OCI-M2 (cell line): Measurements from ENCODE around the gene SNRNP48.

Source experiments
- DNase-seq: peaks from one replicate; lab custom pipeline; 2025; ENCODE audit not compliant: unreplicated experiment; lab: John Stamatoyannopoulos, UW

SNRNP48 gene

GRCh38 chr6:7591770-7592169 lies 1.8 kb downstream of the SNRNP48 start:
- DNase-seq = no peak

DNA sequence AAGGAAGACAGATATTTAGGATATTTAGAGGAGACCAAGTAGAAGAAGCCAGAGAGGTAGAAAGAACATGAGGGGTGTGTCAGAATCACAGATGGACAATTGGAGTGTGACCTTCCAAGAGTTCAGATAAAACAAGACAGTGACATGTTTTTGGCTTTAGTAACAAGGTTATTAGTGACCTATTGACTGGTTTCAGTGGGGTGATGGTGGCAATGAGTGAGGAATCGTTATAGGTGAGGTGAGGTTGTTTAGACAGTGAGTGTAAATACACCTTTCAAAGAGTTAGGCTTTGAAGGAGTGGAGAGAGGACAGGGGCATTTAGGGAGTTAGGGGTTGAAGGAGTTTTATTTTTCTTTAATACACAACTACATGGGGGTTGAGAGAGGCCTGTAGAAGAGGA lies 3.2 kb downstream of the SNRNP48 start:
- DNase-seq = no peak

GRCh38 chr6:7594579-7595125 lies 4.7 kb downstream of the SNRNP48 start:
- no peak for DNase-seq

DNA sequence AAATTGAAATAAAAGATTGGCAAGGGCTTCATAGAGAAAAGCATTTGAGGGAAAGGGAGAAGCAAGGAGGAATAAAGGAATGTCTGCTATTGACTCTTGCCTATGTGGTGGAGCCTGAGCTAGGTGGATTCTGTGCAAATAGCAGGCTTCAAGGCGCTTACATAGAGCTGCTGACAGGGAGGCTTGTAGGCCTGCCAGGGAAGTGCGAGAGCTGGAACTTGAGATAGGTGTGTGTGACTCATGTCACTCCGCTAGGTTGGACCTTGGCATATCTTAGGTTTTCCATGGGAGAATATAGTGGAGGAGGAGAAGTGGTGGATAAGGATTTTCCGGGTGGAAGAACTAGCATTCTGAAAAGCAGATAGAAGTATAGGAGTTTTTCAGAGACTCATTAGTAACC lies 14.0 kb downstream of the SNRNP48 start:
- no peak for DNase-seq

DNA sequence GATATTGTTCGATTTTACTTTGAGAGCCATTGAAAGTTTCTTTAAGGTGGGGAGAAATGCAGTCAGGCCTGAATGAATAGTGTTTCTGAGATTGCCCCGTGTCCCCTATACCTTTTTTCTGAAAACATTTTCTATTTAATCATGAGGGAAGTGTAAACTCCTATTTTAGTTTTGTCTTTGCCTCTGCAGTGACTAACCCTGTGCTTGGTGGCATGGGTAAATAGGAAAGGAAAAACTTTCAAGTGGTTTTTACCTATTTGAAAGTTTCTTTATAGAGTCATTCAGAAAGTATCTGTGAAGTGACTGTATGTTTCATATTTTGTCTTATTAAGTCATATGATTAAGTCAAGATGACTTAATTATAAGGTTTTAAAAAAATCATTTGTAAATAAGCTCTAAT lies 14.5 kb downstream of the SNRNP48 start:
- DNase-seq = no peak

- DNase-seq = no peak
Measured at GRCh38 chr6:7615611-7616383, 25.8 kb downstream of the SNRNP48 start.

DNA sequence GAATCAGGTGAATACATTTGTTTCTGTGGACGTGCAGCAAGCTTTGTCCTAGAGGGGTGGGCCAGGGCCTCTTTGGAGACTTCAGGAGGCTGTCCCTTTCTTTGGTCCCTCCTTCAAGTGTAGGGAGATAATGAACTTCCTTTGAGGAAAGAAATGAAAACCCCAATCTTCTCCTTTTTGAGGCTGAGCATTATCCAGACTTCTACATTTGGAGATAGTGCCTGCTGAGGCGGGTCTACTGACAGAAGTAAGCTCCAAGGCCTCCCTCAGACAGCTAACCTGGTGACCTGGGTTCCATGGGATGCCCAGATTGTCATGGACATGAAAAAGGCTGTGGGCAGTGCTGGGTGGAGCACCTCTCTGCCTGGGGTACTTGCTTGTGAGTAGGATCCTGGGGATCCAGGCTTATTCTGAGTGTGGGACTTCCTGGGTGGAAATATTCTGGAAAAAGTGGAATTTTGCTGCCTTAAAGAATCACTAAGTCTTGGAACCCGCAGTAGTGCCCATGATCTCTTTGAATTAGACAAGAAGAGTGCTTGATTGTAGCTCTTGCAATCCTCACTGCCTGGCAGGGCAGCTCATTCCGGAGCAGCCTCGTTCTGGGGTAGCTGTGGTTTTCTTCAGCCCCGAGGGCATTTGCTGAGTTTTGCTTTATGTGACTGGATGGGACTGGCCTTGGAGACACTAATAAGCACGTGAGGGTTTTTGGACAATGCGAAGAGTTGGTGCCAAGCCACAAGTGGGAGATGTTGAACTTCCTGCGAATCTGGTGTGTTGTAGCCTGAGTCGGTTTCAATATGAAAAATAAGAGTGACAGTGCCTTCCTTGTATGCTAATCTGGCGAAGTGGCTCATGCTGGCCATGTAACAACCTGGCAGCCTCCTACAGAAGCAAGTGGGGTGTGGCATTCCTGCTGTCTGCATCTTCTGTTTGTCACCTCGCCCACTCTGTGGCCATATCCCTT lies 28.1 kb downstream of the SNRNP48 start:
- no peak for DNase-seq

- no peak for DNase-seq
Measured at GRCh38 chr6:7621761-7622160, 31.8 kb downstream of the SNRNP48 start.

DNA sequence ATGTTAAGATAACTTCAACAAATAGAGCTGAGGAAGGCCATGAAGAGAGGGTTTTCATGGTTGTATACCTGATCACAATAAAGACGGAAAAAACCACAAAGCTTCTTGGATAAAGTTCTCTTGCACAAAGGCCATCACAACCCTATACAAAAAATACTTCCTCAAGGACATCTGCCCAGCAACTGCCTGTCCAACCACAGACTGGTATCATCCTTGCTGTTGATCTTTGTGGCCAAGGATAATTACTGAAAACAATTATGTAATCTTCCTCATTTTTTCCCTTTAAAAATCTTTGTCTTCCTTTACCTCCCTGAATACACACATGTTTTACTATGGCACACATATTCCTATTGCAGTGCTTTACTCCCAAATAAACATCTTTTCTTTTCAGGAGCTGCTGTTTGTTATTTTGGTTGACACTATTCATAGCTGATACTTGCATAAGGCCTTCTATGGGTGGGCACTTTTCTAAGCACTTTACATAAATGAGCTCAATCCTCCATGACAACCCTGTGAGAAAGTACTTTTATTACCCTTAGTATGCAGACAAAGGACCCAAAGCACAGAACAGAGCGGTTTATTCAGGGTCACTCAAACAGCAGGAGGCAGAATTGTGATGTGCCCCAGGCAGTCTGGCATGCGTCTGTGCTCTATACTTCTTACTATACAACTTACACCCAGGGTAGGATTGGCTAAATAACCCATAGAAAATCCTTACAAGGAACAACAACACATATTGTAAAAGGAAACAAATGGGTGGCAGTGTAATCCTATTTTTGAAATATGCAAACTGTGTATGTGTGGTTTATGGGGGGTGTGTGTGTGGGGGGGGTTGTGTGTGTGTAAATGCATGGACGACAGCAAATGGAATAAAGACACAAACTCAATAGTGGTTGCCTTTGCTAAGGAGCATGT lies 35.1 kb downstream of the SNRNP48 start:
- DNase-seq = no peak

GRCh38 chr6:7628479-7628878 lies 38.5 kb downstream of the SNRNP48 start:
- DNase-seq = no peak

GRCh38 chr6:7628909-7629308 lies 38.9 kb downstream of the SNRNP48 start:
- no peak for DNase-seq

DNA sequence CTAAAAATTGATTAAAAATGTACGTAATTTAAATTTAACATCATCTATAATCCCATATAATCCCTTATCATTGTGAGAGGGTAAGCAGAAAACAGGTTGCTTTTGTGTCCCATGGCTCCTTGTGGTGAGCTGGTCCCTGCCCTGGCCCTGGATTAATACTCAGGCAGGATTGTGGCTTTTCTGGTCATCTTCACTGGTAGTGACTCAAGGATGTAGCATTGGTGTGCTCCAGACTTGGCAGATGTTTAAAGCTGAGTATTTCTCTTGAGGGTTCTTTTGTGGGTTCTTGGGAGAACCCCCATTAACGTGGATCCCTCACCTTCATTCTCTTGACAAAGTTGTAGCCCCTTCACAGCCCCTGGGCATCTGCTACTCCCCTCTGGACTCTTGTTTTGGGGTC lies 39.3 kb downstream of the SNRNP48 start:
- DNase-seq = no peak

- DNase-seq = no peak
Measured at GRCh38 chr6:7630792-7631191, 40.8 kb downstream of the SNRNP48 start.

DNA sequence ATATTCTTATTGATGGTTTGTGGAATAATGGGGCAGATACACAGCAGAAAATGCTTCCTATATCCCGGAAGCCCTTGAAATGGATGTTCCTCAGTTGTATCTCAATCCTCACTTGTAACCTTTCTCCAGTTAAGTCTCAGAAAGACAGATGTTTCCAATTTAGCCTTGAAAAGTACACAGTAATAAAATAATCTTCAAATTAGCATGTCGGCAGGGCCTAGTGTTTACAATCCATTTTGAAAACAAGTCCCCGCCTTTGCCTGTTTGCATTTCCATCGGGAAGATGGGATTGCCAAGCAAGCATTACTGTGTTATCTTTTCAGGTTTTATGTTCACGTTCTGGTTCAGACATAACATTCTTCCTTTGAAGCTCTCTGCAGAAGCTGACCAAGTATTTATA lies 41.5 kb downstream of the SNRNP48 start:
- no peak for DNase-seq

- DNase-seq = no peak
Measured at GRCh38 chr6:7632501-7633290, 42.7 kb downstream of the SNRNP48 start.

GRCh38 chr6:7633361-7633760 lies 43.4 kb downstream of the SNRNP48 start:
- DNase-seq = no peak

DNA sequence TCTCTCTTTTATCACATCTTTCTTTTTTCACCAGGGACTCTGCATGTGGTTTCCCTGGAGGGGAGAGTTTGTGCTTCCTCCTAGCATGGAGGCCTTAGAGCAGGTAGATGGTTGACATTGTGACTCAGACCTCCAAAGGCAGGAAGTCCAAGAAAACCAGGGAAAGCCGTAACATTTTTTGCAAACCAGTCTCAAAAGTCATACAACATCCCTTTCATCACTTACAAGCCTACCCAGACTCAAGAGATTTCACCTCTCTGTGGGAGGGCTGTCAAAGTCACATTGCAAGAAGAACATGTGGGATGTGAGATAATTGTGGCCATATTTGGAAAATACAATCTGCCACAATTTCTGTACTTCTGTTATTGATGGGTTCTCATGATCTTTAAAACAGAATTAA lies 46.2 kb downstream of the SNRNP48 start:
- DNase-seq = no peak

DNA sequence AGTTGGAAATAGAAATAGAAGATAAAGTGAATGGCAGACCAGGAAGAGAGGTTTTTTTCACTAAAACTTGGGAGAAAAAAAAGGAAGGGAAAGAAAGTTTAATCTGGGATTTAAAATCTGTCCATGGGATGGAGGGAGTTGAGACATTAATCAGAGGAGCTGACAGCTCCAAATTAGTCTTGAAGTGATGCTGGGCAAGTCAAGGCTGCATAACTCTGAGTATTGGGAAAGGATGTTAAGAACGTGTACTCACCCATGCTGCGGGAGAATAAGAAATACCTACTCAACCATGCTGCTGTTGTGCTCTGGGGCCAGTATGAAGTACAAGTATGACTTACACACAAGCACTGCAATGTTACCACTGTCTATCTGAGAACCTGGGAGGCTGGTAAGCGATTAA lies 47.5 kb downstream of the SNRNP48 start:
- DNase-seq = no peak

DNA sequence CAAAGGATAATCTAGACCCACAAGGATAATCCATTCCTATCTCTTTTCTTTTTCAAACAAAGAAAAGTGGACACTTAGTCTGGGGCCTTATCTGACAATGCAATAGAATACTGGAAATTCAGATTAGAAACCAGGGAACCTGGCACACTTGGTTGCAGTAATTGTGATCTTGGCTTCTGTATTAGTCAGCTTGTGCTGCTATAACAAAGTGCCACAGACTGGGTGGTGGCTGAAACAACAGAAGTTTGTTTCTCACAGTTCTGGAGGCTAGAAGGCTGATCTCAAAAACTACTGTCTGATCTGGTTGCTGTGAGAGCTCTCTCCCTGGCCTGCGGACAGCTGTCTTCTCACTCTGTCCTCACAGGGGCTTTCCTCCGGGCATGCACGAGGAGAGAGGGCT lies 49.4 kb downstream of the SNRNP48 start:
- DNase-seq = no peak

- DNase-seq = no peak
Measured at GRCh38 chr6:7640016-7640415, 50.0 kb downstream of the SNRNP48 start.
